ENCODE results near the gene PRF1.

Gene PRF1

GRCh38 chr10:70568781-70569495 lies 33.6 kb downstream of the PRF1 start:
- H3K4me3 ChIP-seq (replicated peaks; ENCODE audit: low read depth, low read length), result no peak overlapping the region
- H3K36me3 ChIP-seq (ENCODE audit: control insufficient read depth, insufficient read depth, low read length), result no peaks in the 10 kb centered on the region; the same call in 1 of the 2 replicates
- TF ChIP-seq, protein P1, sequence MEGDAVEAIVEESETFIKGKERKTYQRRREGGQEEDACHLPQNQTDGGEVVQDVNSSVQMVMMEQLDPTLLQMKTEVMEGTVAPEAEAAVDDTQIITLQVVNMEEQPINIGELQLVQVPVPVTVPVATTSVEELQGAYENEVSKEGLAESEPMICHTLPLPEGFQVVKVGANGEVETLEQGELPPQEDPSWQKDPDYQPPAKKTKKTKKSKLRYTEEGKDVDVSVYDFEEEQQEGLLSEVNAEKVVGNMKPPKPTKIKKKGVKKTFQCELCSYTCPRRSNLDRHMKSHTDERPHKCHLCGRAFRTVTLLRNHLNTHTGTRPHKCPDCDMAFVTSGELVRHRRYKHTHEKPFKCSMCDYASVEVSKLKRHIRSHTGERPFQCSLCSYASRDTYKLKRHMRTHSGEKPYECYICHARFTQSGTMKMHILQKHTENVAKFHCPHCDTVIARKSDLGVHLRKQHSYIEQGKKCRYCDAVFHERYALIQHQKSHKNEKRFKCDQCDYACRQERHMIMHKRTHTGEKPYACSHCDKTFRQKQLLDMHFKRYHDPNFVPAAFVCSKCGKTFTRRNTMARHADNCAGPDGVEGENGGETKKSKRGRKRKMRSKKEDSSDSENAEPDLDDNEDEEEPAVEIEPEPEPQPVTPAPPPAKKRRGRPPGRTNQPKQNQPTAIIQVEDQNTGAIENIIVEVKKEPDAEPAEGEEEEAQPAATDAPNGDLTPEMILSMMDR (IDR thresholded peaks at IDR 0.05; ENCODE audit: insufficient read depth, low read length, poor library complexity, severe bottlenecking), result no peak
- no peaks in the 10 kb centered on the region for H3K27me3 ChIP-seq (replicated peaks; ENCODE audit: control insufficient read depth, insufficient read depth, low read length)
- no peak for DNase-seq (ENCODE audit: extremely low read depth, insufficient read length)

GRCh38 chr10:70568113-70568512 lies 34.4 kb downstream of the PRF1 start:
- DNase-seq (ENCODE audit: extremely low read depth, insufficient read length), result no peak
- Histone ChIP-seq H3K27me3 (replicated peaks; ENCODE audit: control insufficient read depth, insufficient read depth, low read length) (no peaks in the 10 kb centered on the region), H3K36me3 (ENCODE audit: control insufficient read depth, insufficient read depth, low read length) (no peaks in the 10 kb centered on the region; the same call in 1 of the 2 replicates), H3K4me3 (replicated peaks; ENCODE audit: low read depth, low read length) (no peak overlapping the region)
- TF ChIP-seq, protein P1 (IDR thresholded peaks at IDR 0.05; ENCODE audit: insufficient read depth, low read length, poor library complexity, severe bottlenecking), result no peak

DNA sequence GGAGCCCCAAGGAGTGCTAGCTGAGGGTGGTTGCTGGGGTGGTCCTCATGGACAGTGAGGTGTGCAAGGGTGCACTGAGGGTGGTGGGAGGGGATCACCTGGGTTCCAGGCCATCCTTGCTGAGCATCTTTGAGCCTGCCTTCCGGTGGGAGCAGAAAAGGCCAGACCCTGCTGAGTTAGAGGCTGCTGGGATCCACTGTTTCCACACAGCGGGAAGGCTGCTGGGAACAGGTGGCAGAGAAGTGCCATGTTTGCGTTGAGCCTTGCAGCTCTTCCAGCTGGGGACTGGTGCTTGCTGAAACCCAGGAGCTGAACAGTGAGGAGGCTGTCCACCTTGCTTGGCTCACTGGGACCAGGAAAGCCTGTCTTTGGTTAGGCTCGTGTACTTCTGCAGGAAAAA lies 34.9 kb downstream of the PRF1 start:
- Histone ChIP-seq H3K27me3 (replicated peaks; ENCODE audit: control insufficient read depth, insufficient read depth, low read length) (no peaks in the 10 kb centered on the region), H3K4me3 (replicated peaks; ENCODE audit: low read depth, low read length) (no peak overlapping the region), H3K36me3 (ENCODE audit: control insufficient read depth, insufficient read depth, low read length) (no peaks in the 10 kb centered on the region; the same call in 1 of the 2 replicates)
- TF ChIP-seq, protein P1 (IDR thresholded peaks at IDR 0.05; ENCODE audit: insufficient read depth, low read length, poor library complexity, severe bottlenecking), result no peak
- no peak for DNase-seq (ENCODE audit: extremely low read depth, insufficient read length)

DNA sequence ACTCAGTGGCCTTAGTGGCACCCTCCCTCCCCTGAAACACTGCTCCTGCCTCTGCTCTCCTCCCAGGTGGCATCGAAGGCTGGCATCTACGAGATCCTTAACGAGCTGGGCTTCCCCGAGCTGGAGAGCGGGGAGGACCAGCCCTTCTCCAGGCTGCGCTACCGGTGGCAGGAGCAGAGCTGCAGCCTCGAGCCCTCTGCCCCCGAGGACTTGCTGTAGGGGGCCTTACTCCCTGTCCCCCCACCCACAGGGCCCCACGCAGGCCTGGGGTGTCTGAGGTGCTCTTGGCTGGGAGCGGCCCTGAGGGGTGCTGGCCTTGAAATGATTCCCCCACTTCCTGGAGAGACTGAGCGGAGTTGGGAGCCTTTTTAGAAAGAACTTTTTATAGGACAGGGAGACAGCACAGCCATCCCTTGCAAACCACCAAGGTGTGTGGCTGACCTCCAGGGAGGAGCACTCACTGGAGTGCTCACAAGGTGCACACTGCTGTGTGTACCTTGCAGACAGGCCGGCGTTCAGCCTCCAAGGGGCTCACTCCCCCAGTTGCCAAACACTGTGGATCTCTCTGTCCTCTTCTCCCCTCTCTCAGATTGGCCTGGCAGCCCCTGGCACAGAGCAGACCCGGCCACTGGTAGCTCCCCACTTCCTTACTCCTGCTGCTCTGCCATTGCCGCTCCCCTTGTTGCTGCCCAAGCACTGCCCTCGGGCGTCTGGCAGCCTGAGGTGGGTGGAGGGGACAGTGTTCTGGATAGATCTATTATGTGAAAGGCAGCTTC lies 35.8 kb downstream of the PRF1 start:
- TF ChIP-seq, protein P1 (IDR thresholded peaks at IDR 0.05; ENCODE audit: insufficient read depth, low read length, poor library complexity, severe bottlenecking), result no peak
- no peak for DNase-seq (ENCODE audit: extremely low read depth, insufficient read length)
- Histone ChIP-seq H3K36me3 (ENCODE audit: control insufficient read depth, insufficient read depth, low read length) (no peaks in the 10 kb centered on the region; the same call in 1 of the 2 replicates), H3K4me3 (replicated peaks; ENCODE audit: low read depth, low read length) (no peak overlapping the region), H3K27me3 (replicated peaks; ENCODE audit: control insufficient read depth, insufficient read depth, low read length) (no peaks in the 10 kb centered on the region)

DNA sequence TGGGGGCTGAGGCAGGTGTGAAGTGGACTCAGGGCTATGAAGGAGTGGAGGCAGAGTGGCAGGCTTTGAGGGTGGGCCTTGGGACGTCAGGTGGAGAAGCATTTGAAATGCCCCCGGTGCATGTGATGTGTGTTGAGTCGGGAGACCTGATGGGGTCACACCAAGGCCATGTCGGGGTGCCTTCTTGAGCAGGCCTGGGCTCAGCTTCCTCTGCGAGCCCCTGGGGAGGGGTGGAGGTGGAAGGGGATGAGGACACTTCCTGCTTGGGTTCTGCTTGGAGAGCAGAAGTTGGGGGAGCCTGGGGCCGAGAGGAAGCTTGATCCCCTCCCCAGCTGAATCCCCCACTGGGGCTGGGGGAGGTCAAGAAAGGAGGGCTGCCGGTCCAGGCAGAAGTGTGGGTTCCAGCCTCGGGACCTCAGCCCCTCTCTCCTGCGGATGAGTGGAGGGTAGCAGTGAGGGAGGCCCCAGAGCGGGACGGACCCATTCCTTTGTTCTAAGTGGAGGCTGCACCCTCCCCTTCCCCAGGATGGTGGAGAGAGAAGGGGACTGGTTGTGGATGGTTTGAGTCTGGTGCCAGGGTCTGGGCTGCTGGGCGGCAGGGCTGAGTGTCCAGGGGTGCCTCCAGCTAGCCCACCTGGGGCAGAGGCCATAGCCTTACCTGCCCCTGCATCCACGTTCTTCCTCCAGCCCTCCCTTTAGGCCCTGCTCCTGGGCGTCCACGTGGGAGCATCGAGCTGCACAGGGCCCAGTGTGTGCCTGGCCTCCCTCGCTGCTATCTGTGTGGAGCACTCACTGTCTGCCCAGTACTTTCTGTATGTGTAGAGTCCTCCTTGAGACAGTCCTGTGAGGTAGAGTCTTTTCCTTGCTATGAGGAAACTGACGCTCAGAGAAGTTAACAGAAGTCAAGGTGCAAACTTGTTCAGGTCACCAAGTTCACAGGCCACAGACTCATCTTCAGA lies 36.7 kb downstream of the PRF1 start:
- TF ChIP-seq, protein P1 (IDR thresholded peaks at IDR 0.05; ENCODE audit: insufficient read depth, low read length, poor library complexity, severe bottlenecking), result no peak

More for the DNA sequence above, 36.7 kb downstream of the PRF1 start:
- Histone ChIP-seq H3K4me3 (replicated peaks; ENCODE audit: low read depth, low read length) (no peak overlapping the region), H3K36me3 (ENCODE audit: control insufficient read depth, insufficient read depth, low read length) (no peaks in the 10 kb centered on the region; the same call in 1 of the 2 replicates), H3K27me3 (replicated peaks; ENCODE audit: control insufficient read depth, insufficient read depth, low read length) (no peaks in the 10 kb centered on the region)
- DNase-seq (ENCODE audit: extremely low read depth, insufficient read length), result no peak

Measured in GM06990 (cell line).